HepG2 (cell line): Measurements from ENCODE around the gene PISD. TPM values are rescaled to one million over a fixed set of nuclear protein-coding genes. Genes with fewer than 3 reads are reported as not detected.

ENCODE experiments used
- ATAC-seq: fragments of 200-7000 bp; cut with Tn5 transposase; 3 replicates; pipeline ENCODE4 v1.9.1; 2020; ENCODE audit warnings: mild to moderate bottlenecking, moderate library complexity
- BruUV-seq: library from RNA; stranded (reverse); fragments of 400-500 nt; replicated peaks from 2 replicates; lab custom pipeline; 2021; lab: Mats Ljungman, UMichigan
- CTCF ChIA-PET: fragments of 300-600 bp; formaldehyde crosslinking; extraction: SDS; loops from one replicate; lab custom pipeline; 2021; ENCODE audit warnings: low total read pairs, inconsistent platforms, low intra/inter-chr PET ratio; lab: Yijun Ruan, JAX
- POLR2A ChIA-PET: fragments of 350-600 bp; sonication (Branson Sonifier 250); formaldehyde crosslinking; loops from one replicate; lab custom pipeline; 2020; ENCODE audit warnings: antibody characterized with exemption, inconsistent platforms; lab: Yijun Ruan, JAX
- DNase-seq: peaks from one replicate; pipeline ENCODE4 v3.0.0-alpha.2; 2015; ENCODE audit warnings: low spot score
- FAIRE-seq: peaks from 3 replicates; lab custom pipeline; 2011; peaks lifted over from hg19 to GRCh38; lab: Jason Lieb, UNC
- H2AFZ ChIP-seq: one replicate; pipeline ENCODE4 v1.6.1; 2011; ENCODE audit warnings: low read length, inconsistent platforms
- H3K27ac ChIP-seq: fragments of 300-600 bp; 3 replicates; pipeline ENCODE4 v1.8.0; 2011; ENCODE audit warnings: mixed run types, mild to moderate bottlenecking, mixed read lengths, low read length, inconsistent platforms; ENCODE audit not compliant: insufficient read depth; ENCODE audit errors: extremely low read length
- H3K27me3 ChIP-seq, 2 experiments: fragments of 200-600 bp in 1 of 2; 2 replicates in 1 of 2; 3 replicates in 1 of 2; pipeline versions ENCODE4 v1.6.0 to v1.8.0; 2011; ENCODE audit warnings: low read length in 2 of 2, mild to moderate bottlenecking in 2 of 2, moderate library complexity in 2 of 2, inconsistent platforms in 1 of 2; ENCODE audit not compliant: insufficient read depth in 2 of 2, control insufficient read depth in 1 of 2
- H3K36me3 ChIP-seq, 2 experiments: fragments of 200-600 bp in 1 of 2; replicated peaks in 1 of 2; 2 replicates in 1 of 2; 3 replicates in 1 of 2; pipeline versions ENCODE4 v1.5.1 to v1.8.0; 2011; ENCODE audit warnings: low read length in 2 of 2, inconsistent platforms in 1 of 2; ENCODE audit not compliant: insufficient read depth in 2 of 2, control insufficient read depth in 1 of 2
- H3K4me1 ChIP-seq: 2 replicates; pipeline ENCODE4 v1.5.1; 2012; ENCODE audit warnings: low read length, inconsistent platforms; ENCODE audit not compliant: insufficient read depth
- H3K4me2 ChIP-seq: 2 replicates; pipeline ENCODE4 v1.6.0; 2011; ENCODE audit warnings: low read depth, low read length, inconsistent platforms
- H3K4me3 ChIP-seq, 3 experiments: fragments of 200-600 bp in 1 of 3; sonication (generic), shearing (Covaris generic) in 1 of 3; replicated peaks in 1 of 3; 2 replicates each; pipeline ENCODE4 v1.5.1; 2011 to 2016; ENCODE audit warnings: low read length in 3 of 3, inconsistent platforms in 2 of 3, low read depth in 2 of 3, mild to moderate bottlenecking in 2 of 3, control low read depth in 1 of 3, mixed read lengths in 1 of 3; ENCODE audit not compliant: insufficient read depth in 1 of 3
- H3K79me2 ChIP-seq: one replicate; pipeline ENCODE4 v1.6.1; 2011; ENCODE audit warnings: low read length, inconsistent platforms; ENCODE audit not compliant: insufficient read depth
- H3K9ac ChIP-seq: 2 replicates; pipeline ENCODE4 v1.6.0; 2011; ENCODE audit warnings: mild to moderate bottlenecking, low read depth, low read length, inconsistent platforms; ENCODE audit not compliant: insufficient read depth
- H3K9me3 ChIP-seq: 2 replicates; pipeline ENCODE4 v1.5.1; 2012; ENCODE audit warnings: mild to moderate bottlenecking, low read length
- H4K20me1 ChIP-seq: 2 replicates; pipeline ENCODE4 v1.6.0; 2011; ENCODE audit warnings: inconsistent platforms, mild to moderate bottlenecking, low read length, moderate library complexity; ENCODE audit not compliant: insufficient read depth
- HNRNPK ChIP-seq: fragments of 200-400 bp; formaldehyde crosslinking; IDR thresholded peaks from 2 replicates; pipeline ENCODE4 v1.6.1; 2018; ENCODE audit warnings: low read length, low read depth, moderate library complexity, mild to moderate bottlenecking; ENCODE audit not compliant: poor library complexity, severe bottlenecking
- NR1H2 ChIP-seq: sonication (generic); formaldehyde crosslinking; IDR thresholded peaks from 2 replicates; pipeline ENCODE4 v1.8.1; 2022; ENCODE audit warnings: low read depth, missing genetic modification reagents, borderline replicate concordance
- PLRG1 ChIP-seq: fragments of 450-650 bp; conservative IDR thresholded peaks from 2 replicates; pipeline ENCODE4 v1.6.1; 2016
- PPARG ChIP-seq: conservative IDR thresholded peaks from 2 replicates; pipeline ENCODE4 v1.6.1; 2016; ENCODE audit warnings: missing biosample characterization, missing genetic modification reagents
- REXO4 ChIP-seq: sonication (generic); formaldehyde crosslinking; IDR thresholded peaks from 2 replicates; pipeline ENCODE4 v1.8.0; 2022; ENCODE audit warnings: missing genetic modification reagents, mild to moderate bottlenecking, borderline replicate concordance
- TARDBP ChIP-seq: sonication (generic); formaldehyde crosslinking; IDR thresholded peaks from 2 replicates; pipeline ENCODE4 v1.8.0; 2022; ENCODE audit warnings: mild to moderate bottlenecking, missing genetic modification reagents
- ZNF260 ChIP-seq: sonication (generic); formaldehyde crosslinking; IDR thresholded peaks from 2 replicates; pipeline ENCODE4 v1.4.0; 2020; ENCODE audit warnings: missing genetic modification reagents, low read depth, mild to moderate bottlenecking, borderline replicate concordance
- ZNF333 ChIP-seq: sonication (generic); formaldehyde crosslinking; IDR thresholded peaks from 2 replicates; pipeline ENCODE4 v1.4.0; 2020; ENCODE audit warnings: mild to moderate bottlenecking, missing genetic modification reagents, borderline replicate concordance
- ZNF343 ChIP-seq: sonication (generic); formaldehyde crosslinking; IDR thresholded peaks from 2 replicates; pipeline ENCODE4 v1.4.0; 2020; ENCODE audit warnings: mild to moderate bottlenecking, missing genetic modification reagents
- ZNF556 ChIP-seq: sonication (generic); formaldehyde crosslinking; IDR thresholded peaks from 2 replicates; pipeline ENCODE4 v1.4.0; 2020; ENCODE audit warnings: mild to moderate bottlenecking, missing genetic modification reagents, borderline replicate concordance
- WGBS: methylation state at CpG from one replicate; pipeline ENCODE4 v1.1.6; 2017; ENCODE audit warnings: low lambda C conversion rate; 5-methylcytosine and 5-hydroxymethylcytosine counted together
- in situ Hi-C: cut with HindIII; loops from 2 replicates; pipeline ENCODE4 v1.10.0; 2017; ENCODE audit warnings: low pct_unique_long_range_greater_than_20kb; ENCODE audit not compliant: extremely low pct_ligation_motif_present
- intact Hi-C: fragments of 100-400 bp; cut with micrococcal nuclease; formaldehyde crosslinking; loops from one replicate; pipeline ENCODE4 v1.10.0; 2022; ENCODE audit not compliant: unreplicated experiment
- polyA plus RNA-seq, 8 experiments: library from polyadenylated mRNA; depleted of rRNA in 3 of 8; stranded (reverse) in 7 of 8; unstranded in 1 of 8; fragments of >200 nt; fragmentation: Illumina TruSeq in 4 of 8; extraction: Trizol in 4 of 8; gene quantifications; 2 replicates each; pipeline versions ENCODE4 v1.2.1 to v1.2.3, GENCODE V29; 2011 to 2016; ENCODE audit warnings: low read depth in 4 of 8, missing spikeins in 1 of 8, mixed read lengths in 1 of 8; ENCODE audit not compliant: insufficient read depth in 1 of 8
- total RNA-seq, 5 experiments: library from RNA; depleted of rRNA; stranded (reverse); fragments of >200 nt; fragmentation: Illumina TruSeq; extraction: Trizol; gene quantifications; 2 replicates each; pipeline ENCODE4 v1.2.3, GENCODE V29; 2016; ENCODE audit warnings: low read depth in 1 of 5
- TF ChIP-seq, protein P1 (sequence below): sonication (generic); formaldehyde crosslinking; IDR thresholded peaks from 2 replicates; pipeline ENCODE4 v1.4.0; 2020; ENCODE audit warnings: mild to moderate bottlenecking, low read depth, missing genetic modification reagents
- TF ChIP-seq, protein P2 (sequence below): sonication (generic); formaldehyde crosslinking; conservative IDR thresholded peaks from 2 replicates; pipeline ENCODE4 v1.4.0; 2020; ENCODE audit warnings: missing genetic modification reagents
- TF ChIP-seq, protein P3 (sequence below): sonication (generic); formaldehyde crosslinking; IDR thresholded peaks from 2 replicates; pipeline ENCODE4 v1.8.1; 2023; ENCODE audit warnings: mild to moderate bottlenecking, missing genetic modification reagents

The PISD gene
- total and polyA plus RNA-seq, 2 of the 13 experiments (the other 11 are each of a cell fraction or from before 2014, with no cell fraction given), result 30.1 to 47.7 TPM

DNA sequence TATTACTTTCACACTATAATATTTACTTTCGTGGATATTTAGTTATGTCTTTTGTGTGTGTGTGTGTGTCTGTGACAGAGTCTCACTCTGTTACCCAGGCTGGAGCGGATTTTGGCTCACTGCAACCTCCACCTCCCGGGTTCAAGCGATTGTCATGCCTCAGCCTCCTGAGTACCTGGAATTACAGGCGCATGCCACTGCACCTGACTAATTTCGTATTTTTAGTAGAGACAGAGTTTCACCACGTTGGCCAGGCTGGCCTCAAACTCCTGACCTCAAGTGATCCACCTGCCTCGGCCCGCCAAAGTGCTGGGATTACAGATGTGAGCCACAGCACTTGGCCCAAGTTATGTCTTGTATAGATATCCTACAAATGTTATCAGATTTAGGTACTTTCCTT is 9.9 kb downstream of the PISD start:
- POLR2A ChIA-PET, result interaction anchor here (2.0 kb wide), 1 partner anchor 10 kb away, joined by 5 read pairs; the partner anchor contains the start of gene PISD
- Histone ChIP-seq H3K27ac (no peak overlapping the region), H3K4me3 (no peak overlapping the region), H3K79me2 (peaks cover 66% of the 10 kb centered on the region), H3K27me3 (no peaks in the 10 kb centered on the region), H4K20me1 (peaks cover 26% of the 10 kb centered on the region), H3K36me3 (peaks cover 11 to 28% of the 10 kb centered on the region in 2 experiments), H3K9ac (no peak overlapping the region), H3K4me2 (no peak overlapping the region), H2AFZ (no peak overlapping the region), H3K4me1 (peaks cover 37% of the 10 kb centered on the region), H3K9me3 (no peaks in the 10 kb centered on the region)
- TF ChIP-seq, protein P1, sequence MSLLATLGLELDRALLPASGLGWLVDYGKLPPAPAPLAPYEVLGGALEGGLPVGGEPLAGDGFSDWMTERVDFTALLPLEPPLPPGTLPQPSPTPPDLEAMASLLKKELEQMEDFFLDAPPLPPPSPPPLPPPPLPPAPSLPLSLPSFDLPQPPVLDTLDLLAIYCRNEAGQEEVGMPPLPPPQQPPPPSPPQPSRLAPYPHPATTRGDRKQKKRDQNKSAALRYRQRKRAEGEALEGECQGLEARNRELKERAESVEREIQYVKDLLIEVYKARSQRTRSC (CRISPR knock-in tag), result no peak
- TF ChIP-seq PLRG1 (no peak), NR1H2 (CRISPR knock-in tag) (no peak), ZNF556 (CRISPR knock-in tag) (no peak), HNRNPK (no peak), PPARG (CRISPR knock-in tag) (no peak), ZNF343 (CRISPR knock-in tag) (no peak)
- intact Hi-C loops, result no loop called here
- CTCF ChIA-PET, result no interaction called here
- in situ Hi-C loops, result loop anchor here (25.0 kb wide), 1 partner anchor 435 kb away; no protein-coding TSS in a partner anchor
- DNase-seq (no peak), ATAC-seq (no peak), FAIRE-seq (no peak)
- WGBS, result 97% methylated on average over 8 of the region's 9 CpGs
- BruUV-seq, result no TSS peak

DNA sequence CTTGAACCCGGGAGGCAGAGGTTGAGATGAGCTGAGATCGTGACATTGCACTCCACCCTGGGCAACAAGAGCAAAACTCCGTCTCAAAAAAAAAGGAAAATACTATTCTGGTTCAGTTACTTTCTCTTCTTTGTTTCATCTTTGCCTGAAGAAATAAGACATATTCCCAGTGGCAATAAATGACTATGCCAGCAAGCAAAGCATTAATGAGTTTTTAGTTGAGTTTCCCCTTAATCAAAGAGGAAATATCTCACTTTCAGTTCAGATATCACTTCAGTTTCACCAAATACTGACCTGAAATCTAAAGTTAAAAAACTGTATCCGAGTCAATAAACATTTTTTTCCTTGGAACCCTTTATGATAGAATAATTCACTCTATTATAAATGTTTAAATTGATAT is 10.4 kb downstream of the PISD start:
- BruUV-seq, result no TSS peak
- H3K36me3 ChIP-seq, result peaks cover 11 to 33% of the 10 kb centered on the region in 2 experiments
- no peak overlapping the region for H3K9ac ChIP-seq
- no peak for ATAC-seq
- in situ Hi-C loops (loop anchor here (25.0 kb wide), 1 partner anchor 436 kb away; no protein-coding TSS in a partner anchor), intact Hi-C loops (no loop called here)
- FAIRE-seq, result no peak
- no peaks in the 10 kb centered on the region for H3K27me3 ChIP-seq
- WGBS, result 91% methylated on average over 4 of the region's 4 CpGs
- H3K27ac ChIP-seq, result no peak overlapping the region
- ChIA-PET POLR2A (no interaction called here), CTCF (no interaction called here)
- no peak for DNase-seq
- no peak overlapping the region for H2AFZ ChIP-seq
- no peak overlapping the region for H3K4me2 ChIP-seq
- peaks cover 41% of the 10 kb centered on the region for H3K4me1 ChIP-seq
- no peaks in the 10 kb centered on the region for H3K9me3 ChIP-seq
- H3K79me2 ChIP-seq, result peaks cover 62% of the 10 kb centered on the region
- no peak overlapping the region for H3K4me3 ChIP-seq
- peaks cover 26% of the 10 kb centered on the region for H4K20me1 ChIP-seq
- TF ChIP-seq ZNF333 (CRISPR knock-in tag), result no peak
- TF ChIP-seq TARDBP (CRISPR knock-in tag), result no peak
- TF ChIP-seq ZNF260, result no peak
- TF ChIP-seq, protein P2, sequence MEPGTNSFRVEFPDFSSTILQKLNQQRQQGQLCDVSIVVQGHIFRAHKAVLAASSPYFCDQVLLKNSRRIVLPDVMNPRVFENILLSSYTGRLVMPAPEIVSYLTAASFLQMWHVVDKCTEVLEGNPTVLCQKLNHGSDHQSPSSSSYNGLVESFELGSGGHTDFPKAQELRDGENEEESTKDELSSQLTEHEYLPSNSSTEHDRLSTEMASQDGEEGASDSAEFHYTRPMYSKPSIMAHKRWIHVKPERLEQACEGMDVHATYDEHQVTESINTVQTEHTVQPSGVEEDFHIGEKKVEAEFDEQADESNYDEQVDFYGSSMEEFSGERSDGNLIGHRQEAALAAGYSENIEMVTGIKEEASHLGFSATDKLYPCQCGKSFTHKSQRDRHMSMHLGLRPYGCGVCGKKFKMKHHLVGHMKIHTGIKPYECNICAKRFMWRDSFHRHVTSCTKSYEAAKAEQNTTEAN, result no peak
- TF ChIP-seq, protein P3, sequence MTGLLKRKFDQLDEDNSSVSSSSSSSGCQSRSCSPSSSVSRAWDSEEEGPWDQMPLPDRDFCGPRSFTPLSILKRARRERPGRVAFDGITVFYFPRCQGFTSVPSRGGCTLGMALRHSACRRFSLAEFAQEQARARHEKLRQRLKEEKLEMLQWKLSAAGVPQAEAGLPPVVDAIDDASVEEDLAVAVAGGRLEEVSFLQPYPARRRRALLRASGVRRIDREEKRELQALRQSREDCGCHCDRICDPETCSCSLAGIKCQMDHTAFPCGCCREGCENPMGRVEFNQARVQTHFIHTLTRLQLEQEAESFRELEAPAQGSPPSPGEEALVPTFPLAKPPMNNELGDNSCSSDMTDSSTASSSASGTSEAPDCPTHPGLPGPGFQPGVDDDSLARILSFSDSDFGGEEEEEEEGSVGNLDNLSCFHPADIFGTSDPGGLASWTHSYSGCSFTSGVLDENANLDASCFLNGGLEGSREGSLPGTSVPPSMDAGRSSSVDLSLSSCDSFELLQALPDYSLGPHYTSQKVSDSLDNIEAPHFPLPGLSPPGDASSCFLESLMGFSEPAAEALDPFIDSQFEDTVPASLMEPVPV (CRISPR knock-in tag), result no peak
- no peak for TF ChIP-seq REXO4
